GM21390 (cell line): Measurements from ENCODE around the gene TEX35.

Experiments used
- ATAC-seq: cut with Tn5 transposase; IDR thresholded peaks from one replicate; pipeline ENCODE4 v1.9.1; 2021; ENCODE audit not compliant: unreplicated experiment

TEX35 gene

DNA sequence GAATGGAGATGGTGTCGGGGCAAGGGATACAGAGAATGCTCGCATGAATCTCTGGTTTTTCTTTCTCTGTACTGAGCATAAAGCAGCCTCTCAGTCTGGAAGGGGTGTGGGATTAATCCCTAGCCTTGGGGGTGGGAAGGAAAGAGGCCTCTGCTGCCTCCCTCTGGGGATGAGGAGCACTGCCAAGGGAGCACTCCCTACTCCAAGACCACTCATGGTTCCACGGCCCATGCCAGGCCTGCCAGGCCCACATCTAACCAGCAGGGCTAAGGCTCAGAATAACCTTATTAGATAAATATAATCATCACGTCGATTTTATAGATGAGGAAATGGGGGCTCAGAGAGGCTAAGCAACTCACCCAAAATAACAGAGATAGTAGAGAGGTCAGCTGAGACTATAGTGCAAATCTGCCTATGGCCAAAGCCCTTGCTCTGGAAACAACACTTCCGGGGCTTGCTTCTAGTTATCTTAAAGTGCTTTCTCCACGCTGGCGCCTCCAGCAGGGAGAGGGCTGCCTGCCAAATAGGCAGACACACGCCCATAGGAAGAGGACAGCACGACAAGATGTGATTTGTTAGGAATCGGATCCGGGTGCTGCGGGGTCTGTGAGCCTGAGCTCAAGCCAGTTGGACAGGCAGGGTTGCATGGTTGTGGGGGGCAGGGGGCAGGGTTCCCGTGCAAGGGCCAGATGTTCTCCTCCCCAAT lies 522 bp downstream of the TEX35 start:
- ATAC-seq = no peak

DNA sequence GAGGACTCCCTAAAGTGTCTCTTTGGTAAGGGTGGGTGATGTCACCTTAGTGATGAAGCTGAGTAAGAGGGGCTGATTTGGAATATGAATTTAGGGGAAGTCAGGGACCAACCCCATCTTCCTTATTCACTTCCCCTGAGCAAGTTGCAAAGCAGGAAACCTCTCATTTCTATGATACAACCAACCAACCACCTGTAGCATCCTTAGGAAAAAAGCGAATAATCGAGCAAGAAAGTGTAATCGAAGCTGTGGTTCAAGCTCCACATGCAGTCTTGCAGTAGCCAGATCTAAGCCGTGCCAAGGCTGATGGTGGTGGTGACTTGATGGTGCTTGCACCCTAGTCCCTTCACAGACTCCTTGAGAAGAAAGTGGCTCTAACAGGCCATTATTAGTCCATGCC lies 3.2 kb downstream of the TEX35 start:
- no peak for ATAC-seq

DNA sequence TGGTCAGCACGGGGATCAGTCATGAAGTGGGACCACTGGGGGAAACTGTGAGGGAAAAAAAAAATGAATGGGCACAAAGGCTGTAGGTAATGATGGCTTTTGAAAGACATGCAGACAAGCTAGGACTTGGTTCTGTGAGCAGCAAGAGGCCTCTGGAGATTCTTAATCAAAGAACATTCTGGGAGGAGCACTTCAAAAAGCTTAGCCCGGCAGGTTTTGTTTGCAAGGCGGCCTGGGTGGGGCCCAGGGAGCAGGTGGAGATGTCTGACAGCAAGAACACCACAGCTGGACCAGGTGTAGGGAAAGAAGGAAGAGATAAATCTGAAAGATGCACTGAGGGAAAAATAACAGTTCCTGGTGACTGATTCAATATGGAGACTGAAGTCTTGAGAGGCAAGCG lies 6.0 kb downstream of the TEX35 start:
- no peak for ATAC-seq

DNA sequence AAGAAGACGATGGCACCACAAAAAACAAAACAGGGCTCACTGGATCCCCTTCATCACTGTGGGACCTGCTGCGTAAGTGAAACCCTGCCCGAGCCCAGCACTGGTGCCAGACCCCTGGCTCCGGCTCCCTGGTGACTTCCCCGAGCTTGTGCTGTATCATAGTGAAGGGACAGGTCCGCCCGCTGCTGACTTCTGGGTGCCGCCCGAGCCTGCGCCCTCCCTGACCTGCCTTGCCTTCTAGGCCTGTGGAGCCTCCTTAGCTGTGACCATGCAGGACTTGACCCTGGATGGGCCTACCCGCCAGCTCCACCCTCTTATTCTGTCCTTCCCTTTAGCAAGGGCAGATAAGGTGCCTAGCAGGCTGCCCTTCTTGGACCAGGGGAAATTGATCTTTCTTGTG lies 7.9 kb downstream of the TEX35 start:
- ATAC-seq = no peak

DNA sequence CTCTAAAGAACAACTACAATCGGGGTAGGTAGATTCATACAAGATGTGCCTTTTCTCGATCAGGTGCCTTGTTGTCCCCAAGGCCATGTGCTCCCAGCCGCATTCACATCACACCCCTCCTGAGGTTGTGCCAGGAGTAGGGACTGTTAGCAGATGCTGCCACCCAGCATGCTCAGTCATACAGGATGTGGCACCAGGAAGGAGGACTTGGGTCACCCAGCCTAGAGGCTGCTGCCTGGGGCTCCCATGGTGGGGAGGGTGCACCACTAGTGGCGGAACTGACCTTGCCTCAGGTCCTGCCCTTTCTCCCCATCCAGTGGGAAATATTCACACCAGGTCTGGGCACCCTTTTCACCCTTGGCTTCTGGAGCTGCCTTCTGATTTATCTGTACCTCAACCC lies 8.3 kb downstream of the TEX35 start:
- ATAC-seq = no peak

DNA sequence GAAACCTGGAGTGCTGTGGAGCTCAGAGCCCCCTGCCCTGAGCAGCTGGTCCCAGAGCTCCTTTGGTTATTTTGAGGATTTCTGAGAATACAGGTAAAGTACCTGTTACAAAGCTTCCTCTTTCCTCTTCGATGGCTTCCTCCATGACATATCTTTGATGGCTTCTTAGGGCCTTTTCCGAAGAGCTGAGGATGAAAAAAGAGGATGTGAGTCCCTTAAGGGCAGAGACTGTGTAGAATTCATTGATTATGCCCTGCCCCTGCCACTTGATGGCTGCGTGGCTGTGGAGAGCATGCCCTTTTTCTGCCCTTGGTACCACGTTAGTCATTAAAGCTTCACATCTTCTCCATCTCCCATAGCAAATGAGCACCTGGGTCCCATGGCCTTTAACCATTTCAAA lies 14.2 kb downstream of the TEX35 start:
- no peak for ATAC-seq

DNA sequence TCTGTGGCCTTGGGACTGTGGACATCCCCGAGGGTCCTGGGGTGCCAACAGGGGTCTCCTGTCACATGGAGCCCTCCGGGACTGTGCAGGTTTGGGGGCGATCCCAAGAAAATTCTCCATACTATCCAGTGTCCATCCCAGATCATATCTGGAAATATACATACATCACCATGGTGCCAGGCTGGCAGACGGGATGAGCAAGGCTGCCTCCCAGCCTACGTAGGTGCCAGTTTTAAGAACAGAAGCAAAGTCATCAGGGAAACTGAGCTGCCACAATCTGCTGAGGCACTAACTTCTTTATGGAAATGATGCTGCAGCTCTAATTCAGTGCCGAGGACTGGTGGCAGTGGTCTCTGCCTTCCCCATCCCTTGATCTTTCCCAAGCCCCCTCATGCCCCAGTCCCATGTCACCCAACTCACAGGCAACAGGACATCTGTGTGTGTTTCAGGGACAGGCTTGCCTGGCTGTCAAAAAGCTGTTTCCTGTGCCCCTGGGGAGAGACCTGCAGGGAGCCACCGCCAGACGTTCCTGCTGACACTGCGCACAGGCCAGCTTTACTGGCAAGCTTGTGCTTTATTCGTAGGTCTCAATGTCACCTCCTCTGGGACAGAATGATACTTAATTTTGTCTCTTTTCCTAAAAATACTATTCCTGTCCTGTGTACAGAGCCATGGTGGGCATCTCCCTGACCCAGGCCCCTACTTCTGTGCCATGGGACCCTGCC lies 15.5 kb downstream of the TEX35 start:
- ATAC-seq = no peak

DNA sequence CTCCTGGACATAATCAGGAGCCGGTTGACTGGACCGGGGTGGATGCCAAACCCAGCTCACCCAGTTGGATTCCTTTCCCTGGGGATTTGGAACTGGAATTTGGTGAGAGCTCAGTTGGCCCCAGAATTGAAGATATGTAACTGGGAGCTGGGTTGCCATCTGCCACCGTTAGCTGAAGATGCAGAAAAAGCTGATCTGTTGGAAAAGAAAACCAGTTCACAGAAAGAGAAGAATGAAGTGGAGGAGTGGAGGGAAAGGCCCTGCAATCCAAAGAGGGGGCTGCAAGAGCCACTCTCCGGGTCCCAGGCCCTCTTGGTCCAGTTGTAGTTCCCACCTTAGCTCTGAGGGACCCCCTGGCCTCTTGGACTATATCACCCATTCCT lies 16.0 kb downstream of the TEX35 start:
- ATAC-seq = no peak

DNA sequence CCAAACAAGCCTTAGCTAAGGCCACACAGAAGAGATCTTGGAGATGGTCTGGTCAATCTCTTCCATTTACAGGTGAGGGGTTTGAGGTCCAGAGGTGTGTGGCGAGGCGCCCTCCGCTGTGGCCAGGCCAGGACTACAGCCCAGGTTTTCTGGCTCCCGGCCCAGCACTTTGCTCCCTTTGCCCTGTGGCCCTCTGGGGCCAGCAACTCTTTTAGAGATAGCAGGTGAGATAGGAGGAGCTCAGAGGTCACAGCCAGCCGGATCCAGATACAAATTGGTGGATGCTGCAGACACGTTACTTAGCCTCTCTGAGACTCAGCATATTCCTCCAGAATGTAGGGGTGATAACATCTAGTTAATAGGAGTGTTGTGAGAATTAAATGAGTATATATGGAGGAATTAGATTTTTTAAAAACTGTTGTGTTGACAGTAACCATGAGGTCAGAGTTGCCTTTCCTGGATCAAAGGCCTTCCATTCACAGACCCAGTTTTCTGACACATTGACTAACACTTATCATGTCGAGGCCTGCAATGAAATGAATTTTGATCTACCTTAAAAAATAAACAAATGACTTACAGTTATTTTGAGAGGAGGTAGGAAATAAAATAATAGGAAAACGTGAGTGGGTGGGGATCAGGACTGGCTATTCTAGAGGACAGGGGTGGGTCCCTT lies 16.6 kb downstream of the TEX35 start:
- ATAC-seq = no peak

DNA sequence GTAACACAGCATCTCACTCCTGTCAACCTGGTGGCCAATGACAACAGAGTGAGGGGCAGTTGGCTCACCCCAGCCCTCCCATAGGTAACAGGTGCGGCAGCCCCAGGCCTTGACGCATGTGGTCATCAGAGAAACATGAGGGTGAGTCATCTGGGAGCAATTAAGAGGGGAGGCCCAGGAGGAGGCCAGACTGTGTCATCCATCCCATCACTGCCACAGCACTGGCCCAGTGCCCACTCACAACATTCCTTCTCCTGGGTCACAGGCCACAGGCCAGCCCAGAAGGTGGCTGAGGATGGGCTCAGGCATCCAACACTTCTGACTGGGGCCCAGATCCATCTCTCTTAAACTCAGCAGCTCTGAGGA lies 17.1 kb downstream of the TEX35 start:
- ATAC-seq = no peak

DNA sequence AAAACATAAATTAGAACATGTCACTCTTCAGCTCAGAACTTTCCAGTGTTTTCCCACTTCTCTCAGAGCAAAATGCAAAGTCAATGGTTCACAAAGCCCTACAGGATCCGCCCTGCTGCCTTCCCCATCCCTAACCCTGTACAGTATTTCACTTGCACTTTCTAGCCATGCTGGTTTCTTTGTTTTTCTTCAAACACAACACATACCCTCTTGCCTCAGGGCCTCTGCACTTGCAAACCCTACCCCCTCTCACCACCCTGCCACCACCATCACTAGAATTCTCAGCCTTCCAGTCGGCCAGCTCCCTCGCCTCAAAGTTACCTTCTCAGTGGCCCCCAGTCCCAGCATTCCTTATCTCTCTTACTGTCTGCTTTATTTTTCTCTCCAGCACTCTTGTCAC lies 17.6 kb downstream of the TEX35 start:
- ATAC-seq = no peak

DNA sequence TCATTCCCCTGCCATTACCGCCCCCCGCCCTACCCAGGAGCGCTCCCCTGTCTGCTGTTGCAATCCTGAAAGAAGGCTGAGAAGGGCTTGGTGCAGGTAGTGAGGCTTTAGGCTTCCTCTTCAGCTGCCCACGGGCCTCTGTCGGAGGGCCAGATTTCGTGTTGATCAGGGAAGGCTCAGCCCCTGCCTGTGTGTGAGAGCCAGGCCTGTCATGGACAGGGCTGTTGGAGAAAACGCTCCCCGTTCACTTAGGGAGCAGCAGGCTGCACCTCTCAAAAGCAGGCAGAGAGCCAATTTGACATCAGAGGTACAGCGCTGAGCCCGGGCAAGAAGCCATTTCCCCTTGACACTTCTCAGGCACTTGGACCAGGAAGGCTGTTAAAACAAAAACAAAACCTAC lies 19.0 kb downstream of the TEX35 start:
- ATAC-seq = peak; percentile 12

DNA sequence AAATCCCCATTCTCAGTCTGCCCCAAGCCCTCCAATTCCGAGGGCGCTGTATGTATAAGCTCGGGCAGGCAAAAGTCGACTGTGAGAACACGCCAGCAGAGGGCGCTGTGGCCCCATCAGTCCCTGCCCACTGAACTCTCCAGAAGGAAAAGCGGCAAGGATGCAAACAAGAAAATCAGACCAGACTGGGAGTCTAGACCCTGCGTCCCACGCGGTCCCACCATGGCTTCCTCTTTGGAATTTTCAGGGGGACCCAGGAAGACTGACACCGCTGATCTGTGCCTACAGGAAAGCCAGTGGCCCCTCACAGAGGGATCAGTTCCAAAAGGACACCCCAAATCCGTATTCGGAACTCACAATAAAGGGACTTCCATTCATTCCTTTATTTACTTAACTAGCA lies 19.5 kb downstream of the TEX35 start:
- peak; percentile 84 for ATAC-seq

DNA sequence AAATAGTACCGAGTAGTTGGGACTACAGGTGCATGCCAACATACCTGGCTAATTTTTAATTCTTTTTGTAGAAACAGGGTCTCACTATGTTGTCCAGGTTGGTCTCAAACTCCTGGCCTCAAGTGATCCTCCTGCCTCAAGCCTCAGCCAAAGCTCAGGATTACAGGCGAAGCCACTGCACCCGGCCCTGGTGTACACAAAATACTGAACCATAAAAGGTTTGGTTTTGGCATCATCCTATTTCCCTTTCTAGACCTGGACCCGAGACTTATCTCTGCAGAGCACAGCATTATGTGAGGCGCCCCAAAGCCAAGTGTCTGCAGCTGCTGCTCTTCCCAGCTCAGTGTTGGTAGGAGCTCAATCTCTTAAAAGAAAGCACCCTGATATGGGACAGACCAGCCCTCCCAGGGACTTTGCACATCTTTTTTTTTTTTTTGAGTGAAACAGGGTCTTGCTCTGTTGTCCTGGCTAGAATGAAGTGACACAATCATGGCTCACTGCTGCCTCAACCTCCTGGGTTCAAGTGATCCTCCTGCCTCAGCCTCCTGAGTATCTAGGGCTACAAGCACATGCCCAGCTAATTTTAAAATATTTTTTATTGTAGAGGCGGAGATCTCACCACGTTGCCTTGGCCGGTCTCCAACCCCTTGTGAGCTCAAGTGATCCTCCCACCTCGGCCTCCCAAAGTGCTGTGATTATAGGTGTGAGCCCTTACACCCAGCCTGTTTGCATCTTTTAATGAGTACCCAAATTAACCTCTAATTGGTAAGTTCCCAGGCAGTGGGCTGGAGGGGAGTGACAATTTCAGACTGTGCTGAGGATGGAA lies 20.4 kb downstream of the TEX35 start:
- no peak for ATAC-seq

DNA sequence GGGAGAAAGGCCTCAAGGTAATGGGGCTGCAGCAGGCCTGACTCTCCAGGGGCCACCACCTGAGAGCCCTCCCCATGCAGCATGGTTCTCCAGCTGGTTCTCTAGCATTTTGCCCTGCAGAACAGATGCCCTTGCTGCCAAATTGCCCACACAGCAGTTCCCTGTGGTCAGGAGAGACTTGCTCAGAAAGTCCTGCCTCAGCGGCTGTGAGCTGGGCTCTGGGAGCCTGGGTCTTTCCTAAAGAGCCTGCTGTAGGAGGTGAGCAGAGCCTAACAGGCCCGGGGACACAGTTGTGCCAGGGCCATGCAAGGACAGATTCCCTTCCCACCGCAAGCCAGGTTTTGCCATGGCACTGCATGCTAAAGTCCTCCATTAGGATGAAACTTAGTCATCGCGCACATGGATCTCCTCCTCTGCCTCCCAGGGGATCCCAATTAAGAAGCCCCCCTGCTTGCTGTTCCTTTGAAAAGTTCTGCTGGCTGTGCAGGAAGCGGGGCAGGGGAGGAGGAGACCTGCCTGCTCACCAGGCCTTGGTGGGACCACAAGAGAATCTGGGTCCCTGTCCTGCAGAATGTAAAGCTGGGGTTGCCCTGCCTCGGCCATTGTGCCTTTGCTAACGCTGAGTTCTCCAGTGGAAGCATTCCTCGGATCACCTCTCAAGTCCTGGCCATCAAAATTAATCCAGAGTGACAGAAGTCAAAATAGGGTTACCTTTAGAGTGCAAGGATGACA lies 21.4 kb downstream of the TEX35 start:
- no peak for ATAC-seq

DNA sequence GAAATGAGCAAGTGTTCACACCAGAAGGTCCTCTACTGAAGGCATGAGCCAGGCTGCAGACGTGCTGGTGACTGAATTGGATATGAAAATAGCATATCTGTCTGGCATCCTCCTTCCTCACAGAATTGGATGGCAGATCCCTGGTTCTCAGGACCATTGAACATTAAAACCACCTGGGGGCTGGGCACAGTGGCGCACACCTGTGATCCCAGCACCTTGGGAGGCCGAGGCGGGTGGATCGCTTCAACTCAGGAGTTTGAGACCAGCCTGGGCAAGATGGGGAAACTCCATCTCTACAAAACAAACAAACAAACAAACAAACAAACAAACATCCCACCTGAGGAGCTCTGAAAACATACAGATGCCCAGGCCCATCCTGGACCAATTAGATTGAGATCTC lies 23.4 kb downstream of the TEX35 start:
- ATAC-seq = no peak

DNA sequence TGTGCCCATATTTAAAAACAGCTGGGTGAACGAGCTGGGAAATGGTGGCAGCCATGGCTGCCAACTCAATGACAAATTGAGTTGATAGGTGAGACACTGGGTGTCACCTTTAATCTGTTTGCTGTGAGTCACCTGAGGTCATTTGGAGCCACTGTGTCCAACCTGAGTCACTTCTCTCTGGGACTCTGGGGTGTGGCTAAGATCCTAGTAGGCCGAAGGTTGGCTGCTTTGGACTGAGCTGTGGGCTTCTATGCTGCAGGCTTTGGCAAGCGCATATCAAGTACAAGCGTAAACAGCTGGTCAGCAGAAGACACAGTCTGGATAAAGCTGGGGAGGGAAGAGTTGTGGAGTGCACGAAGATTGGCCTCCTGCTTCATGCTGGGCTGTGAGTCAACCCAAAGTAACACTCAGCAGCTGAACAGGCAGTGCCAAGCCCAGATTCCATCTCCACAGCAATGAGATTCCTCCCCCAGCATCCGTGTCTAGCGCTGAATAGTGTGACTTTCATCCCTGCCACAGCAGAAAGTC lies 24.0 kb downstream of the TEX35 start:
- no peak for ATAC-seq

DNA sequence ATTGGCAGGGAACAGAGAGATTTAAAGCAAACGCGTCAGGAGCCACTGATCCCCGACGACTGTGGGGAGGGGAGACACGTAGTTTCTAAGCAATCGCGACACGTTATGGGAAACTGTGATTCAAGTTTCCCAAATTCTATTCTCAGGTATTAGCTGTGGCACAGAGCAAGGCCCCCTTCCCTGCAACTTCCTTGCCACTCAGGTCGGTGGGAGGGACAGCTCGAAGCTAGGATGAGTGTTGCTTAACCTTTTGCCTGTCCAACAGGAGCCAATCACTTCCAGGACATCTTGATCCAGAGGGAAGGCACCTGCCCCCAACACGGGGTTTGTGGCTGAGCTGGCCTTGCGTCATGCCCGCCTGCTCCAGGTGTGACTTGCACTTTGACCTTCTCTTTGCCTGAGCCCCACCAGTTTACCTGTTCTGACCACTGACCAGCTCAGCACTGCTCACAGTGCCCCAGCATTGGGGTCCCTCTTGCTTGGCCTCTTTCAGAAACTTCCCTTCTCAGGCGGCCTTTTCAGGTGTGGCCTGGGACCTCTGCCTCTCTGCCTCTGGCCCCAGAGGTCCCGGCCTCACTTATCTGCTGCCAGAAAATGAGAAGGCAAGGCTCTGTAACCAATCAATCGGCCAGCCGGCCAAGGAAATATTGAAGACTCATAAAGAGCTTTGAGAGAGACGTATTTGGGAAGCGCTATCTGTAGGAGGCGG lies 24.6 kb downstream of the TEX35 start:
- ATAC-seq = no peak

DNA sequence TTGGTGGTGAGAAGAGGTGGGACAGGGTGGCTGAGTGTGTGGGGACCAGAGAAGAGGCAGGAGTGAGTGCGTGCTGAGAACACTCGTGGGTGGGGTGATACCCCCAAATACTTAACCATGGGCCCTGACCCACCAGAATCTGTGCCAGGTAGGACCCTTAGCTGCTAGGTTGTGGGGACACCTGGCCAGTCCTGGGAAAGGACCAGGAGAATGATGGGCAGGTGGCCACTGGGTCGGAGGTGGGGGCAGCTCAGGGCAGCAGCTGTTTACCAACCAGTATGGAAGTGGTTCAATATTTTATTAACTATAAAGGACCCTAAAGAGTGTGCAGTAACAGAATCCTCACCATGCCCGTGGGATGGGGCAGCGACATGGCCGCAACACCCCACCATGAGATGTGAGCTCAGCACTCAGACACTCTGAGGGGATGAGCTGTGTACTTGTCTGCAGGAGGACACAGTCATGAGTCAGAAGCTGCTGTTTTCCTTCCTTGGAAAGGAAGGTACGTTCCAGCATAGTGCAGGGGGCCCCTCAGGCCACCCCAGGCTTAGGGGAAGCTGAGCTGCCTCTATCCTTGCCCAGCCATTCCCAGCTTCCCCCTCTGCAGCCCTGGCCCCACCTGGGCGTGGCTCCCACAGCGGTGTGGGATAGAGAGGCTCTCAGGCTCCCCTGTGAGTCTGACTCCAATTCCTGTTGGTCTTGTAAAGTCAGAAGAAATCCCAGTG lies 25.4 kb downstream of the TEX35 start:
- no peak for ATAC-seq
